Midbrain (tissue), 1 donor: ENCODE results near the gene ILDR1.

Source experiments
- DNase-seq: peaks from one replicate; lab custom pipeline; 2025; lab: John Stamatoyannopoulos, UW

The ILDR1 gene

DNA sequence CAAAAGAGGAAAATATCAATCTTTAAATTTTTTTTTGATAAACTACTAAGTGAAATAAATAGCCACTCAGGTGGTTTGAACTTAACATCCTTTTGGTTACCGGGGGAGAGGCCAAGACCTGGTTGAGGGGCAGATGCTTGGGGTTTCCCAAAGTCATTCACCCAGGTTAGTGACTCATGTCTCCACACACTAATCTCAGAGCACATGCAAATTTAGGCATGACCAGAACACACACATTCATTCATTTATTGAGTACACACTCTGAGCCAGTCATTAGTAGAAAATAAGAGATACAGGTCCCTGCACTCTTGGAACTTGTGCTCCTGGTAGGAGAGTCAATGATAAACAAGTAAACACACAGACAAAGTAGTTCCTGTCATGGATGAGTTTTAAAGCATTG lies 7.3 kb downstream of the ILDR1 start:
- DNase-seq, result no peak

DNA sequence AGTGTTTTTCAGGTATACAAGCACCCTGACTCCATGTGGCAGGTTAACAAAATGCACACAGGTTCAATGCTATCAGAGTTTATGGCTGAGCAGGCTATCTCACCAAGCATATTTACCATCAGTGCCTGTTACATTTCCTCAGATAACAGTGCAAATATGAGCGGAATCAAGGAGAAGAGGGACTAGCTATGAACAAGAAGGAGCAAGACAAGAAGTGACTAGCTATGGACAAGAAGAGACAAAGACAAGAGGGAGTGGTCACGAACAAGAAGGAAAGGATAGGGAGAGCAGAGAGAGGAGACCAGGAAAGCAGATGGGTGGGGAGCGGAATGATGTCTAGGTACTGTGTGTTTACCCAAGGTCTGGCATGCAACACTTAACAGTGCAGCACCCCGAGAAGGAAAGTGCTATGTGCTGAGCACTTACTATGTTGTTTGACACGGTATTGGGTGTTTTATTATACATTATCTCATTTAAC lies 8.6 kb downstream of the ILDR1 start:
- no peak for DNase-seq

DNA sequence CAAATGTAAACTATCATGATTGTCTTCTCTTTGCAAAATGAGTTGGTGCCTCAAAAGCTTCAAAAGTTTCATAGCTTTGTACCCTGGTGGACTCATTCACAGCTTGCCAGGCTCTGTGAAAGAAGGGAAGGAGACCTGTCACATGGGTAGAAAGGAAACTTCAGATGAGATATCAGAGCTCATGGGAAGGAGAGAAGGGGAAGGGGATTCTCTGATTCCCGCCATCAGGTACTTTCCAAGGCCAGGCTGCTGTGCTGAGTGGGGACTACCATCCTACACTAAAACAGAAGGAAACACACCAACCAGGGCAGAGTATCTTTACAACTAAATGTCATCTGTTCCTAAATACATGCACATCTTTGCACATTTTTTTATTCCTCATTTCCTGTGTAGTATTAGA lies 9.2 kb downstream of the ILDR1 start:
- no peak for DNase-seq

DNA sequence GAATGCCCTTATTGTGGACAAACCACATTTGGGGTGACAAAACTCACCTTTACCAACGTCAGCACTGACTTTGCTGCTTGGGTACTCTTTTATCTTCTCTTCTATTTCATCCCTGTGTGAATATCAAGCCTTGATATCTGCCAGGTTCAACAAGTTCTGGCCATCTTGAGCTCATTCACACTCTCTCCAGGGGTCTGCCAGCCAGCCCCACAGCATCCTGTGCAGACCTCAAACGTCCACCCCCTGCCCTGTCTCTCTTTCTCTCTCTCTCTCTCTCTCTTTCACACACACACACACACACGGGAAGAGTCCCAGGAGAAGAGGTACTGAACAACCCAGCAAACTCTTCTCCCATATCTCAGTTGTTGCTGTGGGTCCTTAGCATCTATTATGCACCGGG lies 10.7 kb downstream of the ILDR1 start:
- no peak for DNase-seq

DNA sequence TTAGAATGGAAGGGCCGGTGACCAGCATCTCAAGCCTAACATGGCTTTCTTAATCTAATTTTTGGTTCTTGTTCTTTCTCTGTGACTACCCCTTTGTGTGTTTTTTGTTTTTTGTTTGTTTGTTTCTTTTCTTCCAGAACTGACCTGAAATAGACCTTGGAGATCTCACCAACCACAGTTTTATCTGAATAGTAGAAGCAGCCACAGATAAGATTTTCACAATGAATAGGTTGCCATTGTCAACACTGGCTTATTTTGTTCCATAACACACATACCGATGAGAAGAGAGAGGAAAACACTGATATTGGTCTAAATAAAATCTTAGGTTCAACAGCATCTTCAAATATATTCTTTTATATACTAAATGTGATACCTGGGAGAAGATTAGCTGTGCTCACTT lies 11.5 kb downstream of the ILDR1 start:
- DNase-seq, result no peak

DNA sequence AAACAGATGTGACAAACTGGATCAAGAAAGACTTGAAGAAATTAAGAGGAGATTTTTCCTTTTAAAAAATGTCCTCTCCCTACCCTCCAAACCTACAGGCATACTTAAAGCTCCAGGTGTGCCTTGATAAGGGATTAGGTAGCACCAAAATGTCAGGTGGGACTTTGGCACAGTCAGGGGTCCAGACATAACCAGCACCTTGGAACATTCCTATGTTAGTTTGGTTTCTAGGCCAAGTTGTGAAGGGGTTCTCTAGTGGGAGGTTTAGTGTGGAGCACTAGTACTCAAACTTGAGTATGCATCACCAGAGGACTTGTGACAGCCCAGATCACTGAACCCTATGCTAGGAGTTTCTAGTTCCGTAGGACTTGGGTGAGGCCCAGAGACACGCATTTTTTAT lies 13.9 kb downstream of the ILDR1 start:
- DNase-seq, result no peak

DNA sequence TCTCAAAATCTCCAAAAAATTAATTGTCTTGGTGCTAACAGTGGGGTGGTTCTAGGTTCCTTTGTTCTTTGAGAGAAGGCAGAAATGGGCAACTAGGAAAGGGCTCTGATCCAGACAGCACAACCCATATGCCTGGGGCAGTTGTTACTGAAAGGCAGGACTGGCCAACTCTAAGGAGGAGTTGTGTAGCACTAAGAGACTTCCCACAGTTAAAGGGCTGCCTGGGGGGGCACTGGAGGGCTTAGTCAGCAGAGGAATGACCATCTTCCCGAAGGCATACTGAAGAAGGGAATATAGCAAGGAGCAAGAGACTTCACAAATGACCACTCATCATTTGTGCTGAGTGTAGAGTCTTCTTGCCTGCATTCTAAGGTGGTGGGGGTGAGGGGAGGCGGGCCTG lies 15.8 kb downstream of the ILDR1 start:
- DNase-seq, result no peak

DNA sequence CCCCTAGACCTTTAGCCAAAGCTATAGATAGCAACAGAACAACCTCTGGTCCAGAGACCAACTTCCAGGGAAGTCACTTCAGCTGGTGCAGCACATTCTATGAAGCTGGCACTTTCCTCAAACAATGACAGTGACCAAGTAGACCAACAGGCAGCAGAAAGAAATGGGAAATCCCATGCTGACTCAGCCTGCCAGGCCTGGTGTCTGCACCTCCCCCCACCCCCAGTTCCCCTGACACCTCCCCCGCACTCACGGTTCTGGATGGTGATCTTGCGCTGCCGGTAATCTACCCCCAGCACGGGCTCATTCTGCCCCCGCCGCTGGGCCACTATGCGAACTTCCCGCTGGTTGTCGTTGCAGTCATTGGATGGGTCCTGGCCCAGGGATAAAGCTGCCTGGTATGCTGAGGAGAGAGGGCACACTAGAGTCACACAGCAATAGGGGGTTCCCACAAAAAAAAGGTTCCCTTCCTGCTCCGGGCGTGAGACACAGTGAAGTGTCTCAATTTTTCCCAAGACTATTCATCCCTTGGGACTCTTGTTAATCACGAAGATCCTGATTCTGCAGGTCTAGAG lies 17.0 kb downstream of the ILDR1 start:
- DNase-seq, result no peak

DNA sequence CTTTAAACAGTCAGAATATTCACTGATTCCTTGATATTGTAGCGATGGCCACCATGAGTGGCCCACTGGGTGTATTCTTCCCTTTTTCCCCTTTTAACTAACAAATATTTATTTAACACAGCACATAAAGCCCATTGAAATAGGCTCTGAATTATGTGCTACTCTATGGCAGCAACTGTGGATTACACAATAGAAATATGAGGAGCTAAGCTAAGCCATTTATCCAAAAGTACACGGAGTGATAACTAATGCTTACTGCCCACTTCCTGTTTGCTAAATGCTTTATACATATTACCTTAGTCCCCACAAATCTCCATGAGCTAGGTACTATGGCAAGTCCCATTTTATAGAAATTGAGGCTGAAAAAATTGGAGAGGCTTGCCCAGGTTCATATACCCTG lies 17.9 kb downstream of the ILDR1 start:
- DNase-seq, result no peak

DNA sequence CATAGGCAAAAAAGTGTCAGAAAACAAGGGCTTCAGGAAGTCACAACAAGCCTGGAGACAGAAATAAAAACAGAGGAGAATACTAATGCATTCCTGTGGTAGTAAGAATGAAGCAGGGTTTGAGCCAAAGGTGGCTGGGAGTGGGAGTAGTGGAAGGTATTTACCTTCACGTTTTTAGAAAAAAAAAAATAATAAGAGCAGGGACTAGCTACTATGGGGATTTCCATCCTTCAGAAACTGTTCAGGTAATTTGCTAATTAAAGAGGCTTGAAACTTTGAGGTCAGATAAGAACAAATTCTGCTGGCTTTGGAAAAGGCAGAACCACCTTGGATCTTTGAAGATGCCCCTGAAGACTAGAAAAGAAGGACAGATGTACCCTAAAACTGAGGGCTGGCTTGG lies 18.4 kb downstream of the ILDR1 start:
- DNase-seq, result no peak

DNA sequence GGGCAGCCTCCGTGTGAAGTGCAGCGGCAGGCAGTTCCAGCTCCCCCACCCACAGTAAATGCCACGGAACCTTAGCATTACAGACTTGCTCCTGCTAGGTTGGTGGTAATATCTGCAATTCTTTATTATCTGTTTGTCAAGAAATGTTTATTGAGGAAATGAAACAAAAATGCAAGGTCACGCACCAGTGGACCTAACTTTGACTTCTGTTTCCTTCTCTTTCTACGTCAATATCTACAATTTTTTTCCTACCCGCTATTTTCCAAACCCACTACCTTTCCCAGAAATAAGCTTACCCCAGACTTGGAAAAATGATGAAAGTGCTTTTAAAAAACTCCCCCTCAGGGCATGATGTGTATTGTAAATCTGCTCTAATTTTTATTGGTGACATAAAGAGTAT lies 18.9 kb downstream of the ILDR1 start:
- DNase-seq, result no peak

DNA sequence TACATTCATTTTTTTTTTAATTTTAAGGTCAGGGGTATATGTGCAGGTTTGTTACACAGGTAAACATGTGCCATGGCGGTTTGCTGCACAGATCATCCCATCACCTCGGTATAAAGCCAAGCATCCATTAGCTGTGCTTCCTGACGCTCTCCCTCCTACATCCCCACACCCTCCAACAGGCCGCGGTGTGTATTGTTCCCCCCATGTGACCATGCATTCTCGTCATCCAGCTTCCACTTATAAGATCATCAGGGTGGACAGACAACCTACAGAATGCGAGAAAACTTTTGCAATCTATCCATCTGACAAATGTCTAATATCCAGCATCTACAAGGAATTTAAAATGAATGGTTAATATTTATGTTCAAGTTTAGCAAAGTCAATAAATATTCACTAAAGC lies 19.4 kb downstream of the ILDR1 start:
- no peak for DNase-seq

DNA sequence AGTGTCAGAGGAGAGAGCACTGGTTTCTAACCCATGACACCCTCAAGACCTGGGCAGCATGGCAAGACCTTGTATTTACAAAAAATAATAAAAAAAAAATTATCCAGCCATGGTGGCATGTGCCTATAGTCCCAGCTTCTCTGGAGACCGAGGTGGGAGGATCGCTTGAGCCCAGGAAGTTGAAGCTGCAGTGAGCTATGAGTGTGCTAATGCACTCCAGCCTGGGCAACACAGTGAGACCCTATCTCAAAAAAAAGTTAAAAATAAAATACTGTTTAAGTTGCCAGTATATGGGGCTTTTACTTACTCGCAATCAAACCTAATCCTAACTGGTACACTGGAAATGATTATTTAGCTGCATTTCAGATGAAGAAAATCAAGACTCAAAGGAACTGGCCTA lies 20.2 kb downstream of the ILDR1 start:
- DNase-seq, result no peak

DNA sequence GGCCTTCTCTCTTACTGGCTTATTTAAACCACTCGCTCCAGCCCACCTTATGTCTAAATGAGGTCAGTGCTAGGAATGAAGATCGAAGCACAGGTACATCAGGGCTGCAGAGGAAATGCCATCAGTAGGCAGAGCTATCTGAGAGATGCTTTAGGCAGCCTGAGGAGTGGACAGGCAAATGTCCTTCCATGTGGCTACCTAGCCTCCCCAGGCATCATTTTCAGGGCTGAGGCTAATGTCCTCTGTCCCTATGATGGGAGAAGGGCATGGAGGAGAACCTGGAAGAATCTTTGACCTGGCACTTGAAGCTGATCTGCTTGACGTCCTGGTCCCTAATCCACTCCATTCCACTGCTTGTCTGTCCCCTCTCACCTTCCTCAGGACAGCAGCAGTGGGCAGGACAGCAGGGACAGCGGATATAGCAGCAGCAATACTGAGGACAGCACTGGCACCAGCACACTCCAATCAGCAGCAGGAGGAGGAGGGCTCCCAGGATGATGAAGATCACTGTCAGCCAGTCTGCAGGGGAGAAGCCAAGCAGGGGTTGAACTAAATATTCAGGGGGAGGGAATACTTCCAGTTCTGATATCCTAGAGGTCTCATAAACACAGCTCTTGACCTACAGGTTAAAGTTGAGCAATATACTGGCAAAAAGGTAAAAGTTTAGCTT lies 21.0 kb downstream of the ILDR1 start:
- DNase-seq, result no peak

DNA sequence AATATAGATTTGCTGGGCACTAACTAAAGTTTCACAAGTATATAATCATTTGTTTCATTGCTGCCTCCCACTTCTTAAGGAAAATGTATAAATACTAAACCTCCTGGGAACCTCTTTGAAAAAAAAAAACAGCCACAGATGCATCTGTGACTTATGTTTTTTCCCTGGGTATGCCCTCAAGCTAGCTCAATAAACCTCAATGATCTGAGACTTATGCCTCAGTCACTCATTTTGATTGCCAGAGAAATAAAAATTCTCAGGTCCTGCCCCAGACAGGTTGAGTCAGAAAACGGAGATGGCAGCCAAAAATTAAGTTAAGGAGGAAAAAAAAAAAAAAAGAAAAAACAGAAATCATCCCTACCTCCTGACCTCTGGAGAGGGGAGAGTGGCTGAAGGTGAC lies 22.1 kb downstream of the ILDR1 start:
- DNase-seq, result no peak

DNA sequence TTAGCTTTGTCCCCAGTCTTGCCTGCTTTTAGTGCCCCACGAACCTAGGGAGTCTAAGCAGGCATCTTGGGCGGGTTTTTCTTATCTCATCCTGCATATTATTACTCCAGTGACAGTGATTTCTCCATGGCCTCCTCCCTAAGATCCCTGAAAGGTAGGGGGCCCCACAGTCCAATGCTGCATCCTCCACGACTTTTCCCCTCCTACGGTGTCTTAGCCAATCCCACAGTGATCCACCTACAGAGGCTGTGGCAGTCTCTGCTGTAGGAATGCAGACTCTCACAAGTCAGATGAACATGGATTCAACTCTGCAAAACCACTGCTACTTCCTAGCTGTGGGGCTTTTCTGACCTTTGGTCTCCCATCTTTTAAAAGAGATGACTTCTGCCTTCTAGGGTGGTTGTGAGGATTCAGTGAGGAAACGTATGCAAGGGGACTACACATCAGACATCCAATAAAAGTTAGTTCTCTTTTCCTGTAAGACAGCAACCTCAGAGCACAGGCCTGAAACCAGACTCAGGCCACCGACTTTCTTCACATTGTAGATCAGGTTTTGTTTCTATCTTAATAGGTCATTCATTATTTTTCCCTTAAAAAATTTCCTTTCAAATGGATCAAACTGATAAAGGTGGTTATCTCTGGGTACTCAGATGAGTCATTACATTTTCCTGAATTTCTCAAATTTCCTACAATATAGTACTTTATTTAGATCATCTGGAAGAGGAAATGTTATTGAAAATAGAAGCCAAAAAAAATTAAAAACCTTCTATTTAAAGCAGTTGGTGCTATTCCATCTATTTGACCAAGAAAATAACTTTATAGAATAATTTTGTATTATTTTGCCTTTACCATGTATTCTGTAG lies 23.2 kb downstream of the ILDR1 start:
- peak; percentile 5 for DNase-seq

DNA sequence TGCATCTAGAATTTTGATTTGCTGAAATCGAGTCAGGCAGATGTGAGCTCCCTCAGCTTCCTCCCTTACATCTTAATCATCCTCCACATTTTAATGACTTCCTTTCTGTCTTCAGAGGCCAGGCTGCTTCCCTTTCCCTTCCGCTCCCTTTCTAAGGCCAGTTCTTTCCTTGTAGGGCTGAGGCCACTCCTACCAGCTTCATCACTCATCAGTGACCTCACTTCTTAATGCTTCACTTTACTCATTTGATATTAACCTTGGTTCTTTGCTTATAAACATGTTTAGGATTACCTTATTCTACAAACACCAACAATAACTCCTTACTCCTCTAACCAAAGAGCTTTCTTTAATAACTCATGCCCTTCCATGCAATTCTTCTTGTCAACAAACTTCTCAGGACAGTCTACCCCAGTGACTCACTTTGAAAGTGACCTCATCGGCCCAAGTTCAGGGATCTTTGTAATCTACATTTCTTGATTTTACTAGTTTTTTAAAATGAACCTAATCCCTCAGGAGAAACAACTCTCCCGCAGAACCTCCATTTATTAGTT lies 23.9 kb downstream of the ILDR1 start:
- DNase-seq, result no peak

DNA sequence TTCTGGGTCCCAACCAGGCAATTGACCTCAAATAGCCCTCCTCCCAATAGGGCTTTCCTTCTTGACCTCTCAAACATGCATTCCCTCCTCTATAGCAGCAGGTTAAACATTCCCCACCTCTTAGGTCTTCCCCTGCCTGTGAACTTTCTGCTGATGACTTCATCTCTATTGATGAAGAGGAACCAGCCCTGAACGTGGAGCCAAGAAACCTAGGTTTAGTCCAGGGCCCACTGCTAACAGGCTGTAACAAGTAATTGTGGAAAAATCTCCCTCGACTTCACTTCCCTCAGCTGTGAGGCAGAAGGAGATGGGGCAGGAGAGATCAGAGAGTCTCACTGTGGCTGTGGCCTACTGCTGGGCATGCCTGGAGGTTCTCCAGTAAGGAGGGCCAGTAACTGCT lies 24.7 kb downstream of the ILDR1 start:
- no peak for DNase-seq

DNA sequence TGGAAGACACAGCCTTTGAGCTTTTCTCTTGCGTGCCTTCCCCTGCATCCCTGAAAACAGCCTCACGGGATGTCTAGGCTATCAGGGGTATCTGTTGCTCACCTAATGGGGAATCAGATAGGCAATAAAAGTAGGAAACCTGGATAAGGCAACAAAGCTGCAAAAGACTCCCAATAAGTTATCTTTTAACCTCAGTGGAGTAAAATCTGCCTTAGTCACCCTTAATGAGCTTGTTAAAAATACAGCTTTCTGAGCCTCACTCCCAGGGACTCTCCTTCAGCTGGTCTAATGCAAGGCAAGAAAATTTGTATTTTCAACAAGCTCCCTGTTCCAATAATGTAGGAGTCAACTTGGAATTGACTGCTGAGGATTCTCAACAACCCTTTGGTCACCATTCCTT lies 25.6 kb downstream of the ILDR1 start:
- DNase-seq, result no peak

DNA sequence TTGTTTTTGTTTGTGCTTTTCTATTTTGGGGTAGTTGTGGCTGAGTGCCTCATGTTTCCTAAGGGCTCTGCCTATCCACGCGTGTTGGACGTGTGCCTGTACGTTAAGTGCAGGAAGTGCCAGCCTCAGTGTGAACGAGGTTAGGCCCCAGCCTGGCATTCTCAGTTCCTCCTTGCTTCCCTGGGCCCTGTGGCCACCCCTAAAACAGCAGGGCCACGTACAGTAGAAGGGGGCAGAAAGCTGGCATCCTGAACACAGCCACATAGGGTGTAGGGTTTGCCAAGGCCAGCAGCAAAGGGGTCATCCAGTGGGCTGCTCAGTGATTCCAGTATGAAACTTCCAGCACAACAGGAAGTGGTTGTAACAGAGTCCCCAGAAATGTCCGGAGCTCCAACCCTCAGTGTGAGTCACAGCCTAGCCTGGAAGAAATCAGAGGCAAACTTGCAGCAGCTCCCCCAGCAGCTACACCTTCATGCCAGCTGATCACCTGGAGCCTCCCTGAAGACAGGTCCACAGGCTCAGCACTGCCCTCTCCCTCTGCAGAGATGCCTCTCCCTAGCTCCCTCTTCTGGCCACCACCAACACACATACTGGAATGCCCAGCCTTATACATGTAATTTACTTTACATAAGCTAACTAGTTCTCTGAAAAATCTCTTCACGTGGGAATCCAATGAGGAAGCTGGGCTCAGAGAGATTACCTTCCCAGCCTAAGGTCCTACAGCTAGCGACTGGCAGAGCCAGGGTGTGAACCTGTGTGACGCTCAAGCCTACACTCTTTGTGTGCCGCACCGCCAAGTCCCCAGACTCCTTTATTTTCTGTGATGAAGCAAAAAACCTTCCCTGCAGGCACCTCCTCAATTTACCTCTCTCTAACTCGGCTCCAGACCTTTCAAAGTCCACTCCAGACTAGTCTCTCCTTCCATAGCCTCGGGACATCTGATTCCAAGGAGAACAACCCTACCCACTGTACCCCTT lies 26.6 kb downstream of the ILDR1 start:
- peak; percentile 31 for DNase-seq

DNA sequence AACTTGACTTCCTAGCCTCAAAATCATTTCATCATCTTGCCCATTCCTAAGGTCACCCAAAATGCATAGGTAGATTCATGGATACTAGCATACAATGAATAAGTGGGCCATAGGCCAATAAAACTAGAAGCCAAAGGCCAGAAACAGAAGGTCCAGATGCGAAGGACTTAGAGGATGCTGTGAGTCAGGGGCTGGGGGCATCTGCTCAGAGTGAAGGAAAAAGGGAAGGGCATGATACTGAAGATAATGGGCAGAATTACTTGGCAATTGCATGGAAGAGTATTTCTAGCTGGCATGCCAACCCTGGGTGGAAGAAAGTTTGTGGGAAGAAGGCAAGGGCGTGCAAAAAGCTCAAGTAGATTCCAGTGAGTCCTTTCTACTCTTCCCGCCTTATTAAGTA lies 27.5 kb downstream of the ILDR1 start:
- DNase-seq, result no peak
